Hepatocyte (in vitro differentiated cells): ENCODE data around the gene EMC8. TPM values are rescaled to one million over a fixed set of nuclear protein-coding genes. Genes with fewer than 3 reads are reported as not detected.

Experiments used
- DNase-seq: peaks from one replicate; pipeline ENCODE4 v3.0.0-alpha.2; 2016; ENCODE audit warnings: low spot score
- H2AFZ ChIP-seq: fragments of 200-600 bp; sonication (generic); 2 replicates; pipeline ENCODE4 v1.6.0; 2016; ENCODE audit warnings: antibody characterized with exemption, mild to moderate bottlenecking
- H3K27ac ChIP-seq: fragments of 200-600 bp; sonication (generic); 2 replicates; pipeline ENCODE4 v1.5.1; 2016; ENCODE audit warnings: mild to moderate bottlenecking
- H3K27me3 ChIP-seq: fragments of 200-600 bp; sonication (generic); 2 replicates; pipeline ENCODE4 v1.6.1; 2016
- H3K36me3 ChIP-seq: fragments of 200-600 bp; sonication (generic); replicated peaks from 2 replicates; pipeline ENCODE4 v1.5.1; 2016; ENCODE audit warnings: low read depth; ENCODE audit not compliant: insufficient read depth
- H3K4me1 ChIP-seq: fragments of 200-600 bp; sonication (generic); 2 replicates; pipeline ENCODE4 v1.5.1; 2016; ENCODE audit warnings: mild to moderate bottlenecking, moderate library complexity; ENCODE audit not compliant: insufficient read depth
- H3K4me2 ChIP-seq: fragments of 200-600 bp; sonication (generic); 2 replicates; pipeline ENCODE4 v1.6.0; 2016
- H3K4me3 ChIP-seq: fragments of 200-600 bp; sonication (generic); 2 replicates; pipeline ENCODE4 v1.5.1; 2016; ENCODE audit warnings: mild to moderate bottlenecking
- H3K79me2 ChIP-seq: fragments of 200-600 bp; sonication (generic); 2 replicates; pipeline ENCODE4 v1.6.0; 2017; ENCODE audit warnings: mild to moderate bottlenecking
- H3K9me2 ChIP-seq: fragments of 200-600 bp; sonication (generic); replicated peaks from 2 replicates; pipeline ENCODE4 v1.6.0; 2017; ENCODE audit warnings: mild to moderate bottlenecking; ENCODE audit not compliant: insufficient read depth
- H3K9me3 ChIP-seq: fragments of 200-600 bp; sonication (generic); 2 replicates; pipeline ENCODE4 v1.5.1; 2016; ENCODE audit warnings: low read depth, mild to moderate bottlenecking
- H4K20me1 ChIP-seq: fragments of 200-600 bp; sonication (generic); 2 replicates; pipeline ENCODE4 v1.6.0; 2016; ENCODE audit warnings: mild to moderate bottlenecking; ENCODE audit not compliant: insufficient read depth, poor library complexity, severe bottlenecking
- CTCF ChIP-seq: fragments of 200-600 bp; sonication (generic); IDR thresholded peaks from 2 replicates; pipeline ENCODE4 v1.5.1; 2016; ENCODE audit warnings: antibody characterized with exemption, mild to moderate bottlenecking; ENCODE audit not compliant: poor library complexity
- EZH2 ChIP-seq: fragments of 200-600 bp; sonication (generic); IDR thresholded peaks from 2 replicates; pipeline ENCODE4 v1.6.1; 2016; ENCODE audit warnings: antibody characterized with exemption, mild to moderate bottlenecking, borderline replicate concordance
- EZH2phosphoT487 ChIP-seq: fragments of 200-600 bp; sonication (generic); IDR thresholded peaks from one replicate; pipeline ENCODE4 v1.6.1; 2018; ENCODE audit warnings: antibody characterized with exemption, mild to moderate bottlenecking, low read depth, moderate library complexity; ENCODE audit not compliant: unreplicated experiment, severe bottlenecking
- WGBS: methylation state at CpG from one replicate; pipeline ENCODE4 v1.1.6; 2016; ENCODE audit warnings: low lambda C conversion rate; ENCODE audit errors: missing lambda C conversion rate; 5-methylcytosine and 5-hydroxymethylcytosine counted together
- polyA plus RNA-seq: library from polyadenylated mRNA; unstranded; fragments of >200 nt; fragmentation: Nextera tagmentation; extraction: Ambion mirVana; gene quantifications from 2 replicates; pipeline ENCODE4 v1.2.1, GENCODE V29; 2016
- total RNA-seq: library from RNA; depleted of rRNA; stranded (reverse); fragments of >200 nt; gene quantifications from 2 replicates; pipeline ENCODE4 v1.2.3, GENCODE V29; 2014

EMC8 gene
- total and polyA plus RNA-seq, 2 experiments from 2014 or later: 35.0 to 50.6 TPM

GRCh38 chr16:85735225-85735635 lies 64.1 kb downstream of the EMC8 start:
- no peaks in the 10 kb centered on the region for H3K9me2 ChIP-seq
- TF ChIP-seq CTCF (no peak), EZH2 (no peak), EZH2phosphoT487 (no peak)
- 75% methylated on average over 14 of the region's 14 CpGs for WGBS
- DNase-seq: no peak
- no peaks in the 10 kb centered on the region for H4K20me1 ChIP-seq
- H3K27ac ChIP-seq: no peak overlapping the region
- H3K79me2 ChIP-seq: no peaks in the 10 kb centered on the region
- no peak overlapping the region for H3K4me3 ChIP-seq
- no peaks in the 10 kb centered on the region for H3K27me3 ChIP-seq
- no peaks in the 10 kb centered on the region for H3K36me3 ChIP-seq
- no peak overlapping the region for H3K4me2 ChIP-seq
- H3K9me3 ChIP-seq: no peaks in the 10 kb centered on the region
- H3K4me1 ChIP-seq: no peaks in the 10 kb centered on the region
- no peak overlapping the region for H2AFZ ChIP-seq

- Histone ChIP-seq H3K9me3 (no peaks in the 10 kb centered on the region), H3K27me3 (no peaks in the 10 kb centered on the region), H4K20me1 (no peaks in the 10 kb centered on the region), H3K79me2 (no peaks in the 10 kb centered on the region), H3K27ac (no peak overlapping the region), H3K36me3 (no peaks in the 10 kb centered on the region), H3K4me2 (no peak overlapping the region), H3K4me1 (no peaks in the 10 kb centered on the region), H3K4me3 (no peak overlapping the region), H3K9me2 (no peaks in the 10 kb centered on the region), H2AFZ (no peak overlapping the region)
- no peak for TF ChIP-seq CTCF
- TF ChIP-seq EZH2phosphoT487: no peak
- no peak for TF ChIP-seq EZH2
- DNase-seq: no peak
- 75% methylated on average over 10 of the region's 10 CpGs for WGBS
These were observed 64.9 kb downstream of the EMC8 start for GRCh38 chr16:85734311-85735017.

- H3K27me3 ChIP-seq: no peaks in the 10 kb centered on the region
- H2AFZ ChIP-seq: no peak overlapping the region
- H3K9me2 ChIP-seq: no peaks in the 10 kb centered on the region
- no peaks in the 10 kb centered on the region for H3K36me3 ChIP-seq
- TF ChIP-seq EZH2: no peak
- TF ChIP-seq EZH2phosphoT487: no peak
- TF ChIP-seq CTCF: no peak
- H3K79me2 ChIP-seq: no peaks in the 10 kb centered on the region
- no peaks in the 10 kb centered on the region for H3K4me1 ChIP-seq
- no peaks in the 10 kb centered on the region for H3K9me3 ChIP-seq
- no peaks in the 10 kb centered on the region for H4K20me1 ChIP-seq
- no peak overlapping the region for H3K27ac ChIP-seq
- WGBS: 51% methylated on average over 11 of the region's 11 CpGs
- no peak overlapping the region for H3K4me2 ChIP-seq
- DNase-seq: no peak
- no peak overlapping the region for H3K4me3 ChIP-seq
These were observed 65.5 kb downstream of the EMC8 start for GRCh38 chr16:85733839-85734170.
